SK-N-SH (cell line): Measurements from ENCODE around the gene ZNF277. TPM values are rescaled to one million over a fixed set of nuclear protein-coding genes. Genes with fewer than 3 reads are reported as not detected.

Experiments used
- CTCF ChIA-PET: fragments of 300-600, 350-600 bp; formaldehyde crosslinking; extraction: SDS; loops from one replicate; lab custom pipeline; 2021; lab: Yijun Ruan, JAX
- POLR2A ChIA-PET: fragments of 350-600 bp; sonication (Branson Sonifier 250); formaldehyde crosslinking; extraction: SDS; loops from one replicate; lab custom pipeline; 2020; ENCODE audit warnings: antibody characterized with exemption, inconsistent platforms; lab: Yijun Ruan, JAX
- DNase-seq: peaks from one replicate; pipeline ENCODE4 v3.0.0; 2012
- H2AFZ ChIP-seq: fragments of 200-600 bp; sonication (generic); 2 replicates; pipeline ENCODE4 v1.8.1; 2016; ENCODE audit warnings: antibody characterized with exemption, mild to moderate bottlenecking, low read depth
- H3F3A ChIP-seq: fragments of 200-600 bp; sonication (generic); replicated peaks from 2 replicates; pipeline ENCODE3; 2016; ENCODE audit warnings: antibody characterized with exemption, mild to moderate bottlenecking; ENCODE audit not compliant: insufficient read depth
- H3K27ac ChIP-seq, 2 experiments: fragments of 200-500 bp in 1 of 2; fragments of 200-600 bp in 1 of 2; sonication (Bioruptor generic) in 1 of 2; sonication (generic), shearing (Covaris generic) in 1 of 2; 2 replicates each; pipeline versions ENCODE4 v1.5.1 to v1.6.1; 2014 to 2016; ENCODE audit warnings: low read depth in 2 of 2, inconsistent platforms in 1 of 2, low read length in 1 of 2, mild to moderate bottlenecking in 1 of 2, mixed read lengths in 1 of 2
- H3K27me3 ChIP-seq: fragments of 200-600 bp; sonication (generic), shearing (Covaris generic); 2 replicates; pipeline ENCODE4 v1.6.1; 2016; ENCODE audit warnings: mixed run types; ENCODE audit not compliant: insufficient read depth
- H3K36me3 ChIP-seq, 2 experiments: fragments of 200-500 bp in 1 of 2; fragments of 200-600 bp in 1 of 2; sonication (Bioruptor generic) in 1 of 2; sonication (generic) in 1 of 2; replicated peaks in 1 of 2; 2 replicates each; pipeline versions ENCODE3 to v1.5.1; 2014 to 2016; ENCODE audit warnings: low read length in 1 of 2, mild to moderate bottlenecking in 1 of 2; ENCODE audit not compliant: insufficient read depth in 2 of 2, control insufficient read depth in 1 of 2
- H3K4me1 ChIP-seq, 2 experiments: fragments of 200-500 bp in 1 of 2; fragments of 200-600 bp in 1 of 2; sonication (Bioruptor generic) in 1 of 2; sonication (generic), shearing (Covaris generic) in 1 of 2; 2 replicates each; pipeline versions ENCODE4 v1.5.1 to v1.6.1; 2014 to 2016; ENCODE audit warnings: low read depth in 1 of 2, low read length in 1 of 2, mixed run types in 1 of 2; ENCODE audit not compliant: insufficient read depth in 2 of 2, control insufficient read depth in 1 of 2
- H3K4me2 ChIP-seq: fragments of 200-600 bp; sonication (generic), shearing (Covaris generic); 2 replicates; pipeline ENCODE4 v1.6.1; 2017; ENCODE audit warnings: mixed run types
- H3K4me3 ChIP-seq, 2 experiments: fragments of 200-500 bp in 1 of 2; fragments of 200-600 bp in 1 of 2; sonication (Bioruptor generic) in 1 of 2; sonication (generic), shearing (Covaris generic) in 1 of 2; 2 replicates each; pipeline versions ENCODE4 v1.5.1 to v1.8.1; 2014 to 2016; ENCODE audit warnings: low read depth in 2 of 2, inconsistent platforms in 1 of 2, low read length in 1 of 2, mild to moderate bottlenecking in 1 of 2, mixed read lengths in 1 of 2, moderate library complexity in 1 of 2
- H3K79me2 ChIP-seq: fragments of 200-600 bp; sonication (generic); 2 replicates; pipeline ENCODE4 v1.8.1; 2017; ENCODE audit warnings: mild to moderate bottlenecking; ENCODE audit not compliant: insufficient read depth
- H3K9ac ChIP-seq: fragments of 200-600 bp; sonication (generic); 2 replicates; pipeline ENCODE4 v1.6.1; 2017; ENCODE audit warnings: mixed run types
- H3K9me2 ChIP-seq: fragments of 200-600 bp; sonication (generic); 2 replicates; pipeline ENCODE4 v1.6.1; 2017; ENCODE audit warnings: mixed run types
- H3K9me3 ChIP-seq: fragments of 200-600 bp; sonication (generic); 2 replicates; pipeline ENCODE4 v1.6.1; 2017; ENCODE audit warnings: mixed run types, mild to moderate bottlenecking, moderate library complexity
- H4K20me1 ChIP-seq: fragments of 200-600 bp; sonication (generic); 2 replicates; pipeline ENCODE4 v1.6.1; 2017; ENCODE audit warnings: mild to moderate bottlenecking, mixed run types; ENCODE audit not compliant: insufficient read depth
- CHD2 ChIP-seq: fragments of 150-350 bp; IDR thresholded peaks from 2 replicates; pipeline ENCODE4 v1.6.1; 2018; ENCODE audit warnings: low read length; ENCODE audit not compliant: partially characterized antibody
- ELF1 ChIP-seq: IDR thresholded peaks from 2 replicates; pipeline ENCODE4 v1.4.0; 2012
- EZH2phosphoT487 ChIP-seq: fragments of 200-600 bp; sonication (generic); IDR thresholded peaks from 2 replicates; pipeline ENCODE4 v1.6.1; 2017; ENCODE audit warnings: low read depth, mixed run types, mild to moderate bottlenecking, antibody characterized with exemption, moderate library complexity, borderline replicate concordance
- FOXJ3 ChIP-seq: sonication (generic); formaldehyde crosslinking; IDR thresholded peaks from 2 replicates; pipeline ENCODE4 v1.5.1; 2020; ENCODE audit warnings: mild to moderate bottlenecking, missing genetic modification reagents
- FOXM1 ChIP-seq: IDR thresholded peaks from 2 replicates; pipeline ENCODE4 v1.4.0; 2012; ENCODE audit warnings: low read depth, mild to moderate bottlenecking
- GABPA ChIP-seq: IDR thresholded peaks from 2 replicates; pipeline ENCODE4 v1.4.0; 2012; ENCODE audit warnings: low read depth, mild to moderate bottlenecking
- GATA2 ChIP-seq: sonication (generic); formaldehyde crosslinking; IDR thresholded peaks from 2 replicates; pipeline ENCODE4 v1.5.0; 2020; ENCODE audit warnings: mild to moderate bottlenecking, missing genetic modification reagents
- MEF2A ChIP-seq: IDR thresholded peaks from 2 replicates; pipeline ENCODE4 v1.4.0; 2012; ENCODE audit warnings: low read depth, borderline replicate concordance
- MXI1 ChIP-seq: IDR thresholded peaks from 2 replicates; pipeline ENCODE4 v1.6.1; 2012; ENCODE audit warnings: mild to moderate bottlenecking, low read depth, low read length, improper control_type of control experiment
- POLR2AphosphoS5 ChIP-seq: IDR thresholded peaks from 2 replicates; pipeline ENCODE4 v1.6.1; 2012; ENCODE audit warnings: low read depth, low read length
- SIN3A ChIP-seq: IDR thresholded peaks from 2 replicates; pipeline ENCODE4 v1.6.1; 2012; ENCODE audit warnings: low read depth, mild to moderate bottlenecking, low read length, moderate library complexity, borderline replicate concordance
- WGBS: methylation state at CpG from one replicate; pipeline ENCODE4 v1.1.6; 2017; ENCODE audit warnings: low lambda C conversion rate; 5-methylcytosine and 5-hydroxymethylcytosine counted together
- polyA plus RNA-seq, 3 experiments: library from polyadenylated mRNA; depleted of rRNA; stranded (reverse); fragments of >200 nt; gene quantifications; 2 replicates each; pipeline ENCODE4 v1.2.3, GENCODE V29; 2012
- TF ChIP-seq, protein P1 (sequence below): IDR thresholded peaks from 2 replicates; pipeline ENCODE4 v1.6.1; 2012; ENCODE audit warnings: mild to moderate bottlenecking, low read depth, low read length, moderate library complexity

ZNF277 gene
- polyA plus RNA-seq, 1 of the 3 experiments (the other 2 are of a cell fraction): 11.5 TPM

DNA sequence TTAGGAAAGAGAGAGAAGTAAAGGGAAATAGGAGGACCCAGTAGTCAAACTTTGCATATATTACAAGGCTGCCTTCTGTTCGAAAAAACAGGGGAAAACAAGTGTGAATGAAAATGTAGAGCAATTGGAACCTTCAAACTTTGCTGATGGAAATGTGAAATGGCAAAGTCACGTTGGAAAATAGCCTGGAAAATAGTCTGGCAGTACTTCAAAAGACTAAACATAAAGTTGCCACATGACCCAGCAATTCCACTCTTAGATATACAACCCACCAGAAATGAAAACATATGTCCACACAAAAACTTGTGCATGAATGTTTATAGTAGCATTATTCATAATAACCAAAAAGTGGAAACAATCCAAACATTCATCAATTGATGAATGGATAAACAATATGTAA lies 165.2 kb downstream of the ZNF277 start:
- CTCF ChIA-PET: no interaction called here
- H2AFZ ChIP-seq: no peak overlapping the region
- POLR2A ChIA-PET: no interaction called here
- DNase-seq: no peak
- no peaks in the 10 kb centered on the region for H4K20me1 ChIP-seq
- H3K9me3 ChIP-seq: no peaks in the 10 kb centered on the region
- H3K27ac ChIP-seq: no peak overlapping the region
- TF ChIP-seq MEF2A: no peak
- no peak for TF ChIP-seq FOXJ3 (CRISPR knock-in tag)
- no peak for TF ChIP-seq SIN3A
- no peak for TF ChIP-seq GATA2 (CRISPR knock-in tag)
- TF ChIP-seq, protein P1, sequence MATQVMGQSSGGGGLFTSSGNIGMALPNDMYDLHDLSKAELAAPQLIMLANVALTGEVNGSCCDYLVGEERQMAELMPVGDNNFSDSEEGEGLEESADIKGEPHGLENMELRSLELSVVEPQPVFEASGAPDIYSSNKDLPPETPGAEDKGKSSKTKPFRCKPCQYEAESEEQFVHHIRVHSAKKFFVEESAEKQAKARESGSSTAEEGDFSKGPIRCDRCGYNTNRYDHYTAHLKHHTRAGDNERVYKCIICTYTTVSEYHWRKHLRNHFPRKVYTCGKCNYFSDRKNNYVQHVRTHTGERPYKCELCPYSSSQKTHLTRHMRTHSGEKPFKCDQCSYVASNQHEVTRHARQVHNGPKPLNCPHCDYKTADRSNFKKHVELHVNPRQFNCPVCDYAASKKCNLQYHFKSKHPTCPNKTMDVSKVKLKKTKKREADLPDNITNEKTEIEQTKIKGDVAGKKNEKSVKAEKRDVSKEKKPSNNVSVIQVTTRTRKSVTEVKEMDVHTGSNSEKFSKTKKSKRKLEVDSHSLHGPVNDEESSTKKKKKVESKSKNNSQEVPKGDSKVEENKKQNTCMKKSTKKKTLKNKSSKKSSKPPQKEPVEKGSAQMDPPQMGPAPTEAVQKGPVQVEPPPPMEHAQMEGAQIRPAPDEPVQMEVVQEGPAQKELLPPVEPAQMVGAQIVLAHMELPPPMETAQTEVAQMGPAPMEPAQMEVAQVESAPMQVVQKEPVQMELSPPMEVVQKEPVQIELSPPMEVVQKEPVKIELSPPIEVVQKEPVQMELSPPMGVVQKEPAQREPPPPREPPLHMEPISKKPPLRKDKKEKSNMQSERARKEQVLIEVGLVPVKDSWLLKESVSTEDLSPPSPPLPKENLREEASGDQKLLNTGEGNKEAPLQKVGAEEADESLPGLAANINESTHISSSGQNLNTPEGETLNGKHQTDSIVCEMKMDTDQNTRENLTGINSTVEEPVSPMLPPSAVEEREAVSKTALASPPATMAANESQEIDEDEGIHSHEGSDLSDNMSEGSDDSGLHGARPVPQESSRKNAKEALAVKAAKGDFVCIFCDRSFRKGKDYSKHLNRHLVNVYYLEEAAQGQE: no peak
- TF ChIP-seq, all 33 proteins: peak for 0
- Histone ChIP-seq H3K4me1 (no peaks in the 10 kb centered on the region), H3K4me2 (no peak overlapping the region), H3K4me3 (no peak overlapping the region), H3K36me3 (no peaks in the 10 kb centered on the region), H3F3A (no peaks in the 10 kb centered on the region), H3K79me2 (no peaks in the 10 kb centered on the region), H3K9ac (no peak overlapping the region), H3K9me2 (no peaks in the 10 kb centered on the region), H3K27me3 (no peaks in the 10 kb centered on the region; the same call in 1 of the 2 replicates)
- WGBS: 29% methylated on average over 2 of the region's 2 CpGs

DNA sequence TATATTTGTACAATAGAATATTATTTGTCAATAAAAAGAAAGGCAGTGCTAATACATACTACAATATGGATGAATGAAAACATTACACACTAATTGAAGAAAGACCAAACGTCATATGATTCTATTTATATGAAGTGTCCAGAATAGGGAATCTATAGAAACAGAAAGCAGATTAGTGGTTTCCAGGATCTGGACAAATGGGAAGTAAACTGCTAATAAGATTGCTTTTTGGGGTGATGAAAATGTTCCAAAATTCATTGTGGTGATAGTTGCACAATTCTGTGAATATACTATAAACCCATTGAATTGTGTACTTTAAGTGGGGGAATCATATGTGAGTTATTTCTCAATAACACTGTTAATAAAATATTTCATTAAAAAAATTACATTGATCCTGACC lies 165.6 kb downstream of the ZNF277 start:
- H3K4me3 ChIP-seq: no peak overlapping the region
- no peaks in the 10 kb centered on the region for H3K4me1 ChIP-seq
- no peaks in the 10 kb centered on the region for H3K9me3 ChIP-seq
- no peak overlapping the region for H3K27ac ChIP-seq
- no peak overlapping the region for H2AFZ ChIP-seq
- POLR2A ChIA-PET: no interaction called here
- H4K20me1 ChIP-seq: no peaks in the 10 kb centered on the region
- no peak overlapping the region for H3K9ac ChIP-seq
- no peaks in the 10 kb centered on the region for H3K79me2 ChIP-seq
- TF ChIP-seq ELF1 (no peak), MXI1 (no peak), GABPA (no peak), CHD2 (no peak), EZH2phosphoT487 (no peak), POLR2AphosphoS5 (no peak), FOXM1 (no peak)
- TF ChIP-seq, all 33 proteins: peak for 0
- CTCF ChIA-PET: interaction anchor here (1.5 kb wide), 1 partner anchor 609 kb away, joined by 4 read pairs; no protein-coding TSS in a partner anchor
- H3K27me3 ChIP-seq: no peaks in the 10 kb centered on the region; the same call in 1 of the 2 replicates
- no peaks in the 10 kb centered on the region for H3K9me2 ChIP-seq
- 2% methylated on average over 1 of the region's 1 CpG for WGBS
- H3K4me2 ChIP-seq: no peak overlapping the region
- no peak for DNase-seq
- H3K36me3 ChIP-seq: no peaks in the 10 kb centered on the region
- no peaks in the 10 kb centered on the region for H3F3A ChIP-seq
